HG03521 (cell line): ENCODE measurements around the gene RFC4.
"Not testable (repeated sequence)": the region's sequence is repeated elsewhere in the genome, so short reads cannot be mapped to it uniquely, and the experiment has no call there.

Source experiments
- ATAC-seq: cut with Tn5 transposase; IDR thresholded peaks from one replicate; pipeline ENCODE4 v1.9.1; 2021; ENCODE audit warnings: mild to moderate bottlenecking, moderate library complexity; ENCODE audit not compliant: unreplicated experiment

Gene RFC4

DNA sequence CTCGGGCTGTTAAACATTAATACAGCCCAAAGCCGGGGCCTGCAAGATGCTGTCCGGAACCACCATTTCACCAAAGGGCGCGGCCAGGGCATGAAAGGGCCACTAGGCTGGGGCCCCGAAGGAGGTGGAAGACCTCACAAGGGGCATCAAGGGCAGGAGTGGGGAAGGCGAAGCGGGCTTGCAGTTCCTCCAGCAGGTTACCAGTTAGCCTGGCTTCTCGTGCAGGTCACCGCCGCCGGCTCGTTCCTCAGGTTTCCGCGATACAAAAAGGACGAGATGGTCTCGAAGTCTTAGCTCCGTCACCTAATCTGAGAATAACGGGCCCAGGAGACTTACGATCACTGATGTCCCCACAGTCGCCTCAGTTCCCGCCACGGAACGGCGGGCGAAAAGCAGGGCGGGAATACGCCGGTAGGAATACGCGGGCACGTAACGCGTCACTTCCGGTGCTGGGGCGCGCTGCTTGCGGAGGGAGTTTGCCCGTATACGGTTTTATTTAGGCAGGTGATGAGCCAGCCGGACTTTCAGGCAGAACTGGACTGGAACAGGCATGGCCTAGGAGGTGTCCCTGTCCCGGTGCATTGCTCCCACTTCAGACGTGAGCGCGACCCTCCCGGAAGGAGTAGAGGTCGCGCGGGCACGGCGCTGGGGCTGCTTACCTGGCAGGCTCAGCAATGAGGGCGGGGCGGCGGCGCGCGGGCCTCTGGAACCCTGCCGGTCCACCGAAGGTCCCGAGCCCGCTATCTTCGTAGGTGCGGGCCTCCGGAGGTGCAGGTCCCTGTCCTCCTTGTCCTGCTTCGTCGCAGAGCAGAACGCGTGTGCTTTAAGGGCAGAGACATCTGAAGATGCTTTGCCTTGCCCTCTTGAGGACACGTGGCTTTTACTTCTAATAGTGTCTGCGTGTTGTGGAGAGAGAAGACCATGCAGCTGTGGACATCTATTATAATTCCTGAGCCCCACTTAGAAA lies at the start of gene RFC4:
Gene RFC4, minus strand, starts transcription at position 394 of the 967 bp plus-strand sequence. CDS start 1,769 bp downstream, outside the sequence.
- peak; percentile 83 for ATAC-seq

DNA sequence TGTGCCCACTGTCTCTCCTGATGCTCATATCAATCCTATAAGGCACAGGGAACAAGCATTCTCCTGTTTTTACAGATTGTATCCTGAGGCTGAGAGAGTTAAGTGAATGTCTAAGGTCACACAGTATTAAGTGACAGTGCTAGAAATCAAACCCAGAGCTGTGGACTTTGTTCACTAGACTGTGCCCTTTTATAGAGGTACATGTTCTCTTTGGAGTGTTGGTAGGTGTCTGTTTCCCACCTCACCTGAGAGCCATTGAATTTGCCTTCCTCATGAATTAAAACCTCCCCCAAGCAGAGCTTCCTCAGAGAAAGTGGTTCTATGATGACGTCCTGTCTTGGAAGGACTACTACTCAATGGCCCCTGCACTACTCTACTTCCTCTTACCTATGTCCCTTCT lies 48.7 kb upstream of the RFC4 start:
- no peak for ATAC-seq

- no peak for ATAC-seq
These were observed 47.9 kb upstream of the RFC4 start for GRCh38 chr3:186854146-186854545.

GRCh38 chr3:186852994-186853393 lies 46.7 kb upstream of the RFC4 start:
- no peak for ATAC-seq

DNA sequence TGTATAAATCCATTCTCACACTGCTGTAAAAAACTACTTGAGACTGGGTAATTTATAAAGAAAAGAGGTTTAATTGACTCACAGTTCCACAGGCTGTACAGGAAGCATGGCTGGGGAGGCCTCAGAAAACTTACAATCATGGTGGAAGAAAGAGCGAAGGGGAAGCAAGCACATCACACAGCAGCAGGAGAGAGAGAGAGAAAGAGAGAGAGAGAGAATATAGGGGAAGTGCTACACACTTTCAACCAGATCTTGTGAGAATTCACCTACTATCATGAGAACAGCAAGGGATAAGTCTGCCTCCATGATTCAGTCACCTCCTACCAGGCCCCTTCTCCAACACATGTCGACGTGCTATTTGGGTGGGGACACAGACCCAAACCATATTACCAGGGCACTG lies 45.6 kb upstream of the RFC4 start:
- not testable (repeated sequence) for ATAC-seq

- peak; percentile 61 for ATAC-seq
These were observed 43.2 kb upstream of the RFC4 start for GRCh38 chr3:186849374-186849975.

- ATAC-seq = no peak
These were observed 41.2 kb upstream of the RFC4 start for GRCh38 chr3:186847437-186847836.

DNA sequence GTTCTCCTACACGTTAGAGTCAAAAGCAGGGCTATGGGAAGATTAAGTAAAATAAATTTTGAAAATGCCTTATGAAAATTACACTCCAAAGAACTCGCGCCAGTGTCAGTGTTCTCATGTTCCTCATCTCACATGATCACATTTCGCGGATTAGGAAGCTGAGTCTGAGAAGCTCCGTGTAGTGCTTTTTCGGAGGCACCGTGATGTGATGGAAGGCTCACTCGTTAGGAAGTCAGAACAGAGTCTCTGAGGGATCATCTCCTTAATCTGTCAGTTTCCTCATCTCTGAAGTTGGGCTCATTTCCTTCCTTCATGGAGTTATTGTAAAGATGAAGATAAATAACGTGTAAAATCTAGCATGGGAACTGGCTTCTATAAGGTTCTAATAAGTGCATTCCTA lies 39.5 kb upstream of the RFC4 start:
- ATAC-seq = no peak

DNA sequence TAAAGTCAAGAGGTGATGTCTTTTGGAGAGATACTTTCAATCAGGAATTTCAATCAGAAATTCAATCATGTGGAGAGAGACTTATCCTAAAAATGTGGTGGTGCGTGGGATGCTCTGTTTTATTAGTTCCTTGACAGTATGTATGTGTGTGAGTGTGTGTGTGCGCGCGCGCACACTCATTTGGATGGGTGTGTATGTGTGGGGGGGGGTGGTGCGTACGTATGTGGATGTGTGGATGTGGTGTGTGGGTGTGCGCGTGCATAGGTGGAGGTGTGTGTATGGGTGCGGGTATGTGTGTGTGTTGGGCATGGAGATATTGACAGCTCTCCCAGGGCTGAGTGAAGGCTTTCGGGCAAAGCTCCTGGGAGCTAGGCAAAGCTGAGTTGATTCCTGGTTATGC lies 38.6 kb upstream of the RFC4 start:
- ATAC-seq = no peak

GRCh38 chr3:186843039-186843432 lies 36.8 kb upstream of the RFC4 start:
- ATAC-seq = no peak

DNA sequence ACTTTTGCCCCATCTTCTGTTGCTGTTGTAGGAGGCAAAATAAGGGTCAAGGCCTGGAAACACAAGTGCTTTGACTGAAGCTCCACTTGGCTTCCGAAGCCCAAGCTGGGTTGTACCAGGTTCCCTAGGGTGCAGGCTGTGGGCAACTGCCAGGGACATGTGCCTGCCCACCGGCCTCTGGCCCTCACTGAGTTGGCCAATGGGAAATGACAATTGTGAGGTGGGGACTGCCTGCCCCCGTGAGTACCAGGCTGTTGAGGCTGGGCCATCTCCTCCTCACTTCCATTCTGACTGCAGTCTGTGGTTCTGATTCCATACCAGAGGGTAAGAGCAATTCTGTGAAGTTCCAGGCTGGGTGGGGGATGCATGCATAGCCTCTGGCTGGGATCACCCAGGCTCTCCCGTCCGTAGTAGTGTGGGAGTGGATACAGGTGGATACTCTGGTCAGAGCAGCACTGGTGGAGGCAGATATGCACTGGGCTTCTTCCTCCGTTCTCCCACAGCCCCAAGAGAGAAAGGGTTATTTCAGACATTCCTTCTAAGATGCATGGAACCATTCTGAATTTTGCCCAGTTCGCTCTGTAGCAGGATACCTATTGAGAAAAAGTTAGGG lies 36.2 kb upstream of the RFC4 start, which contains the start of gene ADIPOQ:
Gene ADIPOQ, plus strand, starts transcription at position 285 of the 613 bp plus-strand sequence. CDS start 10,349 bp downstream, outside the sequence.
- no peak for ATAC-seq

DNA sequence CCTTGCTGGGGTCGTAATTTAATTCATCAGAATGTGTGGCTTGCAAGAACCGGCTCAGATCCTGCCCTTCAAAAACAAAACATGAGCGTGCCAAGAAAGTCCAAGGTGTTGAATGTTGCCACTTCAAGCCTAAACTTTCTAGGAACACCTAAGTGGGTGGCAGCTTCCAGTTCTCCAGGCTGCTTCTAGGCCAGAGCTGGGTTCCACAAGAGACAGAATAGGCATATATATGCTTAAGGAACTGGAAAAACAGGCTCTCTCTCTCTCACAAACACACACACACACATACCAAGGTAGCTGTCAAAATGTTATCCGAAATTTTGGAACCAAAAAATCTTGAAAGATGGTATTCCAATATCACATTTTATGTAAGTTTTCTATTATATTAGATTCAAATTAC lies 35.3 kb upstream of the RFC4 start:
- no peak for ATAC-seq

- no peak for ATAC-seq
These were observed 33.8 kb upstream of the RFC4 start for GRCh38 chr3:186839874-186840641.

GRCh38 chr3:186832276-186832675 lies 26.0 kb upstream of the RFC4 start:
- ATAC-seq = no peak

- ATAC-seq = no peak
These were observed 25.5 kb upstream of the RFC4 start for GRCh38 chr3:186831798-186832197.

DNA sequence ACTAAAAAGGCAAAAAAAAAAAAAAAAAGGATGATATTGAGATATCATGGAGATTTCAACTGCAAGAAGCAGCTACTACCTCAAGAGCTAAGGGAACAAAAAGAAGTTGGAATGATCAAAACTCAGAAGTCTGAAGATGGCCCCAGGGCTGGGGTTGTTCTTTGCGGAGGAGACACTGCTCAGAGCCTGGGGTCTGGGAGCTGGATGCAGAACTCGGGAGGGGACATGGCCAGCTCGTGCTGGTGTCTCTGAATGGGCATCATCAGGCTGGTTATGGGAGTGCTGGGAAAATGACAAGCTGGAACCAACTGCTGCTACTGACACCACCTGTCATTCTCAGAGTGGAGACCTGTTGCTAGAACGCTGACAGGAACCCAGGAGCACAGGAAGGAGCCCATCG lies 22.1 kb upstream of the RFC4 start:
- no peak for ATAC-seq

GRCh38 chr3:186826976-186827857 lies 20.9 kb upstream of the RFC4 start:
- ATAC-seq = peak; percentile 89

DNA sequence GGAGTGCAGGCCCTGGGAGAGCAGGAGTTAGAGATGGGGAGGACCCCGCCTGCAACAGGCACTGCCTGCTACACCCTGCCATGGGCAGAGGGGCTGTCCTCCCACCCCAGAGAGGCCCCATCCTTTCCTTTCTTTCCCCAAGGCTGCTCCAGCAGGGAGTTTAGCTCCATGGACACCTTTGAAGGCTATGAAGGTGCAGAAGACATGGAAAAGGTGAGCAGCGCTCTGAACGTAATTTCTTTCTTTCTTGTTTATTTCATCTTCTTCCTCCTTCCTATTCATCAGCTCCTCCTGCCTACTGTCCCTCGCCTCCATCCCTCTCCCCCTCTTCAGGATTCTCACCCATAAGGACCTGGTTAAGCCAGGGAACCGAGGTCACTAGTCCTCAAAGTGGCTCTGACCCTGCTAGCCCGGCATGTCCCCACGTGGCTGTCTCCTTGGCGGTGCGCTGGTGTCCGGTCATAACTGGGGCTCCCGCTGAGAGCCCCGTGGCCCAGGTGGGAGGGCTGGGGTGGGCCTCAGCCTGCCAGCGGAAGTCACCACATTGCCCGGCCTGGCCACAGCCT lies 20.2 kb upstream of the RFC4 start:
- ATAC-seq = no peak

DNA sequence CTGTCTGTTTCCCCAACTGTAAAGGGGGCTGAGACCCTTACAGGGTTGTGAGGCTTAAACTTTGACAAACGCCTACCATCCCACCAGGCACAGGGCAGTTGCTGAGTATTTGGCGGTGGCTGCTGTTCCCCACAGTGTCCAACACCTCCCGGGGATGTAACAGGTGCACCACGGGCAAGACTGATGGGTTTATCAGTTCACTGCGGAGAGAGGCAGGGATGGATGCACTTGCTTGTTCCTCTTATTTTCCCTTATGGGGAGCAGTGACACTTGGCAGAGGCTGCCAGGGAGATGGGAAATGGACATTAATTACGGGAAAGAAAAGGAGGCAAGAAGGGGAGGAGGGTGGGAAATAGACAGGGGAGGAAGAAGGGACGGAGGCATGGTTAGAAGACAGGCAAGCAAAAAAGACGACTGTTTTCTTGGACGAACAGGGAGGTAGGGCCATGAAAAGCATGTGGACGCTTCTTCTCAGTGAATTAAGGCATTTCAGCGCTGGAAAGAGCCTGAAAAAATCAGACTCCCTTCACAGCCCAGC lies 19.7 kb upstream of the RFC4 start:
- no peak for ATAC-seq
